HG03108 (cell line): Measurements from ENCODE around the gene CNN3.
A peak's percentile ranks its signal among the peaks of the same experiment; 100 is the strongest.

Source experiments
- ATAC-seq: cut with Tn5 transposase; IDR thresholded peaks from one replicate; pipeline ENCODE4 v1.9.1; 2021; ENCODE audit warnings: moderate library complexity; ENCODE audit not compliant: unreplicated experiment

CNN3 gene

DNA sequence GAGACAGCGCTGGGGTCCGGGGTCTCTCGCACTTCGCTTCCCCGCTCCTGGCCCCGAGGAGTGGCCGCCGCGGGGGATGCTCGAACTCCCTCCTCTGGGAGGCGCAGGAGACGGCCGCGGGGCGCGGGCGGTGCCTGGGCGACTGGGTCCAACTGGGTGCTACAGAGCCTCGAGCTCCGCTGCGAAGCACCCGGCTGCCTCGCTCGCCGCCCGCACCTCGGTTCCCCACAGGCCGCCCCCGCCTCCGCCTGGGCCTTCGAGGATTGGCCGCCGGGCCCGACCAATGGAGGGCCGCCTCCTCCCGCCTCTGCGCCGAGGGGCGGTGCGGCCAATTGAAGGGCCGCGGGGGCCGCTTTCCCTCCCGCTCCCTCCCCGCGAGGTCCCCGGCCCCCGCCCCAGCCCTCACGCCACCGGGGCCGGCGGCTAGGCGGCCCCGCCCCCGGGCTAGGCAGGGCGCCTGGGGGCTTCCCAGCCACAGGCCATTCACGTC, at the start of gene CNN3:
TSS of gene CNN3 (minus strand) at position 196 of the 490 bp plus-strand sequence. CDS start 216 bp downstream, outside the sequence.
- peak; percentile 83 for ATAC-seq

DNA sequence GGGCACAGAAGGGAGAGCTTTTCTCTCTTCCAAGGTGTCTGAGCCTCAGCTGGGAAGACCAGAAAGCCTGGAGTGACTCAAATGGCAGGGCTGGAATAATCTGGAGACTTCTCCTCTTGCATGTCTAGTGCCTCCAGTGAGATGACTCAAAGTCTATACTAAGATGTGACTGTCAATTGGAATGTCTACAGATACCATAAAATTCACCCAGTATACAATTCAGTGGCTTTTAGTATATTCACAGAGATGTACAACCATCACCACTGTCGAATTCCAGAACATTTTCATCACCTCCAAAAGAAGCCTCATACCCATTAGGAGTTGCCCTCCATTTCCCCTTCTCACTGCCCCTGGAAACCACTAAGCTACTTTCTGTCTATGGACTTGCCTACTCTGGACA, 47.9 kb upstream of the CNN3 start:
- no peak for ATAC-seq

DNA sequence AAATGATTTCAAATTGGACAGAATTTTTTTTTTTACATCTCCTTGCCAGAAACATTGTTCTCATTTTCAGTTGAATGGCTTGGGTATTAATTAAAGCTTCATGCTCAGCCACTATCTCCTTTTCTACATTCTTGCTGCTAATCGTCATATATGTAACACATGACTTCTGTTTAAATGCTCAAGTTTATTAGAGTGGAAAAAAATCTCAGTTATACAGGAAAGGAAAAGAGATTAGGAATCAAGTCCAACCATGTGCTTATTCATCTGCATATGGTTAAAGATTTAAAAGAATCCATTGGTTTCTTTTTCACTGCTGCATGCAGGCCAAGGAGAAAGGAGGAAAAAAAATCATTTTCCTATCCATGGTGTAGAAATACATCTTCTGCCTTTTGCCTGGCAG, 47.3 kb upstream of the CNN3 start:
- ATAC-seq, result no peak

DNA sequence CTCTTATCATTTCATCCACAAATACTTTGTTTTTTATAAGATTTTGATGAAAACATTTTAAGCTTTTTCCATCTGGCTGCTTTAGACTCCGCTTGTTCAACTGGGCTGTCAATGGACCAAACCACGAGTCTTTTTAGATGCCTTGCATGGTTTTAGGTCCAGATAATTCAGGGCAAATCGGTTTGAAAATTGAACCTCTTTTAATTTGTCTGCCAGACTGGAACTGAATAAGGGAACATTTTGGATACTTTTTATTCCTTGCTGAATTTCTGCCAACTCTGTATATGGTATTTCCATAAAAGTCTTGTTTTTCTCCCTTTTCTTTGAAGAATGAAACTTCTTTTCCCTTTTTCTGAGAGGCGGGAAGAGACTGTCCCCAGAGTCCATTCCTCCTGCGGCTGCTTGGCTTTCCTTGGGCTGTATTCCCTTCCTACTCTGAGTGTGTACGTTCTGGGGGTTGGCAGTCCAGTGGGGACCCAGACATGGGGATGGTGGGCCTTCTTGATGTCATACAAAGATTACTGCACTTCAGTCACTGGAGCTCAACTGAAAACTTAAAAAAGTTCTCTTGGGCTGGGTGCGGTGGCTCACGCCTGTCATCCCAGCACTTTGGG, 46.5 kb upstream of the CNN3 start:
- ATAC-seq, result no peak

DNA sequence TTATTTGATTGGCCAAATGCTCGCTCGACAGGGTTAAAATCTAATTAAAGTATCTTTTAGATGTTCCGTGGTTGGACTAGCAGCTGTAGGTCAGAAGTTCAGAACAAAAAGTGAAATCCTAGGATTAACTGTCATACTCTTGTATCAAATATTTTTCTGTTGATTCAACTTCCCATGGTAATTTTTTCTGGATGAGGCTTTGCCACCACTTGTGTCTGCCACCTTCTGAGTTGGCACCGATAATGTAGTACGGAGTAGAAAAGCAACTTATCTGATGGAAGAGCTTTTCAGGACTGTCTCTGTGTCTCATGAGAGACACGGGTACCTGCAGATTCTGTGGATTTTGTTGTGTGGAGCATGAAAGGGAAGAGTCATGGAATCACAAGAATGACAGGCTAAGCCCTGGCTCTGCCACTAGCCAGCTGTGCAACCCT, 44.6 kb upstream of the CNN3 start:
- ATAC-seq, result no peak

DNA sequence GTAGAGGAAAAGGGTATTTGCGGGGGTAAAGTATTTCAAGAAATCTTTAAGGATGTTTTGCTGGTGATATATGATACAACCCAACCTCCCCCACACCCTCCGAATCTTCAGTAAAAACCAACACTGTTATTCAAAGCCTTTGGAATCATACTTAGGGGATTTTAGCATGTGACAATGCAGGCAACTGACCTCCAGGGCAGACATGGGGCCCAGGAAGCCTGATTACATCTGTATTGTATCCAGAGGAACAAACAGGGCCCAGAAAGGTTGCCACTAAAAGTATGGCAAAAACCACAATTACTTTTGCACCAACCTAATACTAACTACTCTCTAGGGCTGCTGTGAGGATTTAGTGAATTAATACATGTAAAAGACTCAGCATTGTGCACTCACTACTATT, 43.9 kb upstream of the CNN3 start:
- no peak for ATAC-seq

DNA sequence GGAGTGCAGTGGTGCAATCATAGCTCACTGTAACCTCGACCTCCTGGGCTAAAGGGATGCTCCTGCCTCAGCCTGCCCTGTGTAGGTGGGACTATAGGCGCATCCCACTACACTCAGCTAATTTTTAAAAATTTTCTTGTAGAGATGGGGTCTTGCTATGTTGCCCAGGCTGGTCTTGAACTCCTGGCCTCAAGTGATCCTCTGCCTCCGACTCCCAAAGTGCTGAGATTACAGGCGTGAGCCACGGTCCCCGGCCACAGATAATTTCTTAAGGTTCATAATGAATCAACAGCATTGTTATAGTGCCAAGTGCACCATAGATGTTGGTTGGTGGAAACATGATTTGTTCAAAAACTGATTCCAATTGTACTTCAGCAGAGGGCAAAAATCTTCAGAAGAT, 42.2 kb upstream of the CNN3 start:
- ATAC-seq, result no peak

DNA sequence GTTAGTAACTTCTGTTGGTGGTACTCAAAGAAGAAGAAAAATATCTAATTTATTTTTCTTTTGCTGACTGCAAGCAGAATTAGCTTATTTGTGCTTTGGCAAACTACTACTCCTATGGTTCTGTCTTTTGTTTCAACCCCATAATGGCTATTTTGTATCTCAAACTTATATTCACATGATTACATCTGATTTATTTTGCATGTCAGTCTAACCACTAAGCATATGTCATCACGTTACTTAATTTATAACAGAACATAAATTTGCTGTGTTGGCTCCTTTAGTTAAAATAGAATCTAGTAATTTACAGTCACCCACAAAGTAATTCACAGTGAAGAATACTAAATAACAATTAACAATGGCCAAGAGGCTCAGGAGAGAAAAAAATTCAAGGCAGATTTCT, 39.1 kb upstream of the CNN3 start:
- ATAC-seq, result no peak

DNA sequence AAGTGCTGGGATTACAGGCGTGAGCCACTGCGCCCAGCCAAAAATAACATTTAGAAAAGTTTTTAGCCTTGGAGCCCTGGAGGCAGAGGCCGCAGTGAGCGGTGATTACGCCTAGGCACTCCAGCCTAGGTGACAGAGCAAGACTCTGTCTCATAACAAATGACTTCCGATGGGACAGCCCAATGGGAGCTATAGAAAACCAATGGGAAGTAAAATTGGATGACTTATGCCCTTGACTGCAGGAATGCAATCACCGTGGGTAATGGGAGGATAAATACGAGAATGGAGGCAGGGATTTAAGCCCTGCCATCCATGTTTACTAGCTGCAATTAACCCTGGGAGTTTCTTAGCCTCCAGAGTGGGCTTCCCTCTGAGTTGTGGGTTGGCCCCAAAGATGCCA, 37.0 kb upstream of the CNN3 start:
- no peak for ATAC-seq

DNA sequence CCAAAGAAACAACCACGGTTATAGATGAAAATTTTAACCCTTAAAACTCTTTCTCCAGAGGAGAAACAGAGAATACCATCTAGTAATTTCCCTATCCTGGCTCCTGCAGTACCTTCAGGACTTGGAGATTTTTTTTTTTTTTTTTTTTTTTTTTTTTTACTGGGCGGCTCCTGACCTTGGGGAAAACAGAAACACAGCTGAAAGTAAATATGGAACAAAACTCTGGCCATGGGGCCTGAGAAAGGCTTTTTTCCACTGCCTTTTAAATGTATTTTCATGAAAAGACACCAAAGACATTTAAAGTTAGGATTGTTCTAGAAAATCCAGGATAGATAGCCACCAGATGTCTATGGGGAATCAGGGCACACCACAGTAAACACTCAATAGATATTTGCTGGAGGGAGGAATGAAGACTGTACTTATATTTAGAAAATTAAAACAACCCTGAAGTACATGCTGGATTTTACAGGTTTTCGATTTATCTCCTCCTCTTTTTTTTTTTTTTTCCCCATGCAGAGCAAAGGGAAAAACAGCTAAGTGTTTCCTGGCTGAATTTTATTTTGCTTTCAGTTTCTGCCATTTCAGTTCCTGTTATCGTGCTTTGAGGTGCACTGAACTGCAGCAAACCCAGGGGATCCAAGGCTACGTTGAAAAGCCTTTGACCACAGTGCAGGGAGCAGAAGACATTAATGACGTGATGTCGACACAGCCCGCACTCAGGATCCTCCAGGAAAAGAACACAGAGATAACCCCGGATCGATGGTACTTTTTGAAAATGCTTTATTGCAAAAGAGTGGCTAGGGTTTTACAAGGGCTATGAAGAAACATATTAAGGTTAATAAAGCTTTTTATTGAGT, 35.7 kb upstream of the CNN3 start:
- peak; percentile 89 for ATAC-seq

DNA sequence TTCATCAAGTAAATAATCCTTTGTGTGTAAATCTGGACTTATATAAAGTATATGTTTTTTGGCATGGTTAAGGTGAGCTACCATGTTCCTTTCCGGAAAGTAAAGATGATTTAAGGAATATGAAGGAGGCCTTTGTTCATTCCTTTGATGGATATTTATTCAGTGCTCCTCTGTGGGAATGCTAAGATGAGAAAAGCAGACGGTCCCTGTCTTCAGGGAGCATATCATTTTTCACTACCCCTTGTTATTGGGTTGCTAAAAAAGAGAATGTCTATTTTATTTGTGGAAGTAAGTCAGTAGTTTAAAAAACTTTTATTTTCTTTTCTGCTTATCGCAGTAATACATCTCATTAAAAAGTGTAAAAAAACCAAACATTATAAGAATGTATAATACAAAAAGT, 35.1 kb upstream of the CNN3 start:
- no peak for ATAC-seq

DNA sequence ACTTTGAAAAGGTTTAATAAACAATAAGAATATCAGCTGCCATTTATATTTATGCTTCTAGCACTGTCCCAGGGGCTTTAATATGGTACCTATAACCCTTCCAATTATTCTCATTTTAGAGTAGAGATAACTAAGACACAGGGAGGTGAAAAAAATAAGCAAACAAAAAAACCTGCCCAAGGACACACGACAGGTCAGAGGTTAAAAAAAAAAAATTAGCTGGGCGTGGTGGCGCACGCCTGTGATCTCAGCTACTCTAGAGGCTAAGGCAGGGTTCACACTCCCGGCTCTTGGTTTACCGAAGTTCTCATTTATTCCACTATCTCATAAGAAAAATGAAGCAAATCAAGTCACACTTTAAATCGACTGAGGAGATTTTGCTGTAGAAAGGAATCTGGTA, 34.7 kb upstream of the CNN3 start:
- no peak for ATAC-seq

DNA sequence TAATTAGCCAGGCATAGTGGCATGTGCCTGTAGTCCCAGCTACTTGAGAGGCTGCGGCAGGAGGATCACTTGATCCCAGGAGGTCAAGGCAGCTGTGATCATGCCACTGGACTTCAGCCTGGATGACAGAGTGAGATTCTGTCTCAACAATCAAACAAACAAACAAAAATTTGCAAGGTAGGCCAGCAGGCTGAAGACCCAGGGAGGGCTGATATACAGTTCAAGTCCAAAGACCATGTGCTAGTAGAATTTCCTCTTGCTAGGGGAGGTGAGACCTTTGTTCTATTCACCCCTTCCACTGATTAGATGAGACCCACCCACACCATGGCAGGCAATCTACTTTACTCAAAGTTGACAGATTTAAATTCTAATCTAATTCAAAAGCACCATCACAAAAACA, 31.2 kb upstream of the CNN3 start:
- no peak for ATAC-seq

DNA sequence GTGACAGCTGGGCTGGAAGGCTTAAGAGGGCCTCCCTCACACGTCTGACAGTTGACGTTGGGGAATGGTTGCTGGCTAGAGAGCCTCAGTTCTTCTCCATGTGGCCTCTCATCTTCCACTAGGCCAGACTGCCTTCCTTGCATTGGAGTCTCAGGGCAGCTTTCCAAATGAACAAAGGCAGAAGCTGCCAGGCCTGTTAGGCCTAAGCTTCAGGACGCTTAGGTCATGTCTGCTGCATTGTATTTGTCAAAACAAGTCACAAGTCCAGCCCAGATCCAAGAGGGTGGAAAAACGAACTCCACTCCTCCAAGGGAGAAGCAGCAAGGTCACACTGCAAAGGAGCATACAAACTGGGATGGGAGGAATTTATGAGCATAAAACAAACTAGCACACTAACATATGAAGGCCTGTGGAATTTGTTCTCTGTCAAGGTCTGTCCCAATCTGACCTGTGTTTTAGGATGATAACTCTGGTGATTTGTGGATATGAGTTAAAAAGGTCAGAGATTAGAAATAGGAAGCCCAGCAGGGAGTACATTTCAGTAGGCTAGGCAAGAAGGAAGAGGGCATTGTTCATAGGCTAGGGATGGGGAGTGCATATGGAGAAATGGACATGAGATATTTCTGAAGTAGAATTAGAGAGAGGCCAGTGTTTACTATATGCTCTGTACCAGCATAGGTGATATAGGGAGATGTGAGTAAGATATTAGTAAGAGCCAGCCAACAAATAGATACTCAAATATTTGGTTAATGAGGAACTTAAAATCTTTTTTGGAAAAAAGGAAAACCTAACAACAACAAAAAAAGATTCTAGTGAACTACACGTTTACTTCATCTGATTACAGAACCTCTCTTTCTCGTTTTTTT, 29.1 kb upstream of the CNN3 start:
- ATAC-seq, result no peak

DNA sequence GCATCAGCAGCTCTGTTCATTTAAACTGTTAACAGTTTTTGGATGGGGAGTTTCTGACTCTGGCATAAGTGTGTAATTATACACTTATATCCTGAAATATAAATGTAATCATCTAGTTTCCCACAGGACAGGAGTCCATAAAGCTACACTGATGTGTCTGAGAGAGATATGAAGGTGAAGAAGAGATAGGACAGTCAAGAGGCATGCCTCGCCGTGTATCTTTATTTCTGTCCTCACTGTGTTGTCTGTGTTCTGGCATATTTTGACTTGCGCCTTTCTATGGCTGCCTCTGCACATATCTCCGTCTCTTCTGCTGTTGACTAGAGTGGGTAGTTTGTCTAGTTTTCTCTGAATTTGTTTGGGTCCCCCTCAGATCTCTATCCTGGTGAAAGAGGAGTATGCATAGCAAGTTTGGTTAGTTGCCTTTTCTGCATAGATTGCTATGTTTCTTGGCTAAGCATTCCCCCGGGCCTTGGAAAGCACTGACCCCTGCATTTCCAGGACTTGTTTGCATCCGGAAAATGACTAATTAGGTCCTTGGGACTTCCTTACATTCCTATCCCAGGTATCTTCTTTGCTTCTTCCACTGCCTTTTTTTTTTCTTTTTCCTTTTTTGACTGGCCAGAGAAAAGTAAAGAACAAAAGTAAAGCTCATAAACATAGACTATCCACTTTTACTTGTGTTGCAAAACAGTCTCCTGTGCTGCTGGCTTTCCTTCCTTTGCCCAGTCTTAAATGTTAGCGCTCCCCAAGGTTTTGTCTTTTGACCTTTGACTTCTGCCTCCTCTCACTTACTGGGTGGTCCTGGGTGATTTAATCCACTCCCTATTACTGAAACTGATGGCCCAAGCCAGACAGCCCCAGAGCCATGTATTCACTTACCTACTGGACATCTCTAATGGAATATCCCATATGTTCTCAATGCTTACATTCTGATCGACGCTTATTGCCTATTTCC, 27.6 kb upstream of the CNN3 start:
- ATAC-seq, result no peak

DNA sequence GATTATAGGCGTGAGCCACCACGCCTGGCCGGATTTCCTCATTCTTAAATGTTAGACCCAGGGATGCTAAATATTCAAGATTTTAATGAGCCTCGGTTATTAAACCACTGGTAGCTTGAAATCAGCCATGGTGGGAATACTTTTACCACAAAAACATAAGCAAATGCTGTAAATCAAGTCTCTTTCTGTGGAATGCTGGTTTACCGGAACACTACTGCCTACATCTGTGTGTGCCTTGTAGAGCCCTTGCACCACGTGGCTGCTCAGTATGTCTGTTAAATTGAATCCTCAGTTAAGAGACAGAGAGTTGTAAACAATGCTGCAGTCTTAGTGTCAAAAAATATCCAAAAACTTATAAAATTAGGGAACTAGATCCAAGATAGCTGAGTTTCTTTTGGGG, 26.8 kb upstream of the CNN3 start:
- ATAC-seq, result no peak

DNA sequence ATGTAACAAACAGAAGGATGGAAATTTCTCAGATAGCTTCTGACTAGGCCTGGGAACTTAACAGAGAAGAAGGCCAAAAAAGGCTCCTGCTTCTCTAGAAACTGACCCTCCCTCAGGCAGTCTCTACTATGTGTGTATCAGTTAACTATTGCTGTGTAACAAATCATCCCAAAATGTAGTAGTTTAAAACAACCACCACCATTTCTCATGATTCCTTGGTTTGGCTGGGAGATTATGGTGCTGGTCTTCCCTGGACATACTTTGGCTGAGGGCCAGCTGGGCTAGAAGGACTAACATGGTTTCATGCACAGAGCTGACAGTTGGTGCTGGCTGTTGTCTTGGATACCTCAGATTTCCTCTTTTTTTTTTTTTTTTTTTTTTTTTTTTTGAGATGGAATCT, 26.2 kb upstream of the CNN3 start:
- no peak for ATAC-seq

DNA sequence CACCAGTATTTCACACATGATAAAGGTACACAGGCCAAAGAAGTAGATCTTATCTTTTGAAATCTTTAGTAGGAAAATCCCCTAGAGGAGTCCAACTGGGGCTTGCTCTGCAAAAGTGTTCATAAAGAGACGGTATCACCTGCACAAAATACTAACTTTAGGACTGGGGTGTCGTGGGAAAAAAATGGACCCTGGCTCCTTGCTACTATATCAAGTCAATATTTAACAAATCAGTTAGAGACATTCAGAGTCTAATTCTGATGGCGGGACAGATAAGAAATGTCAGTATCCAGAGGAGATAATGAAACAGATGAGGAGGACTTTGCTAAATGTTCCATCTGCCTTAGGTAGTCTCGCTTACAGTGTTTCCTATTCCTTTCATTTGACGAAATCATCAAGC, 25.6 kb upstream of the CNN3 start:
- ATAC-seq, result no peak

DNA sequence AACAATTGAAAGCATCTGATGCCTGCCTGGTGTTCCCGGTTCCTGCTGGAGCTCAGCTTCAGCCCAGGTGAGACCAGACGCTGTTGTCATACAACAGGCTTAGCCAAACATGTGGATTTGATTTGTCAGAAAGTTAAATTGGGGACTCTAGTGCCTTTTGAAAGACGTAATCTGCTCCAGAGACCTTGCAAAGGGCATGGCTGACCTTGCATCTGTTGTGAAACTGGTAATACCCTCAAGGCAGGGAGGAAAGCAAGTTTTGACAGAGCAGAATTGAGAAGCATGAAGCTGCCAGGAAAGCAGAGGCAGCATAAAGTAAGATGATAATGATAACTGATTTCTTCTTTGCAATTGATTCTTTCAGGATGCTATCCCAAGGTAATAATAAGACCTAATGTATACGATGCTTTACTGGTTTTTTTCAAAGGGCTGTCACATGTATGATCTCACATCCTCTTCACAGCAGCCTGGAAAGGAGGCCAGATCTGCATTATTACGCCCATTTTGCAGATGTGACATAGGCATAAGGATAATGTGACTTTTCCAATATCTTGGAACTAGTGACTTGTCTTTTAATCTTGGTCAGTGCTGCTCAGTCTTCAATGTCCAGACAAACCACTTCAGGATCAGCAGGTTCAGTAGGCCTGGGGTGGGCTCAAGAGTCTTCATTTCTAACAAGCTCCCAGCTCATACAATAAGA, 24.7 kb upstream of the CNN3 start:
- ATAC-seq, result no peak

DNA sequence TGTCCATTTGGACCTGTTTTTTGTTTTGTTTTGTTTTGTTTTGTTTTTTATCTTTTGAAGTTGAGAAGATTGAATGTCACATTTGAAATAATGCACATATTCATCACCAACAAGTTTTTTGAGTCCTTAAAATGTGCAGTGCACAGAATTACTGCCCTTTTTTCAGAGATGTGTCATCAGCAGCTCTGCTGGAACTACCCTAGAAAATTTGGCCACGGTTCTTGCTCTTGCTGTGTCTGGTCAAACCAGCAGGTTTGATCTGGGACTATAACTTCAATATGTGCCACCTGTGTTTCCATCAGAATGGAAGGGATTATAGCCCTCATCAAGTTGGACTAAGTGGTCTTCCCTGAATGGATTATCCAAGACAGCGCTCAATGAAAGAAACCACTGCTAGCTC, 24.1 kb upstream of the CNN3 start:
- ATAC-seq, result no peak
